GM12801 (cell line): ENCODE data around the gene HS3ST6.

ENCODE experiments used
- CTCF ChIP-seq: IDR thresholded peaks from one replicate; pipeline ENCODE4 v1.5.1; 2011; ENCODE audit warnings: control low read depth; ENCODE audit not compliant: insufficient read length; ENCODE audit errors: extremely low read depth

HS3ST6 gene

GRCh38 chr16:1914988-1915387 is 3.2 kb downstream of the HS3ST6 start:
- TF ChIP-seq CTCF: no peak

GRCh38 chr16:1914084-1914608 is 4.1 kb downstream of the HS3ST6 start:
- TF ChIP-seq CTCF: no peak

- TF ChIP-seq CTCF: no peak
Observed at GRCh38 chr16:1913327-1914083, 4.7 kb downstream of the HS3ST6 start.

GRCh38 chr16:1912215-1912543 is 6.0 kb downstream of the HS3ST6 start:
- TF ChIP-seq CTCF: no peak

- no peak for TF ChIP-seq CTCF
Observed at GRCh38 chr16:1911467-1912214, 6.6 kb downstream of the HS3ST6 start.

- TF ChIP-seq CTCF: no peak
Observed at GRCh38 chr16:1909561-1910231, 8.5 kb downstream of the HS3ST6 start.

GRCh38 chr16:1908983-1909382 is 9.2 kb downstream of the HS3ST6 start:
- TF ChIP-seq CTCF: no peak
